GM21576 (cell line): ENCODE data around the gene IL17RB.

Experiments
- ATAC-seq: cut with Tn5 transposase; IDR thresholded peaks from one replicate; pipeline ENCODE4 v1.9.1; 2021; ENCODE audit warnings: mild to moderate bottlenecking, moderate library complexity; ENCODE audit not compliant: unreplicated experiment

IL17RB gene

DNA sequence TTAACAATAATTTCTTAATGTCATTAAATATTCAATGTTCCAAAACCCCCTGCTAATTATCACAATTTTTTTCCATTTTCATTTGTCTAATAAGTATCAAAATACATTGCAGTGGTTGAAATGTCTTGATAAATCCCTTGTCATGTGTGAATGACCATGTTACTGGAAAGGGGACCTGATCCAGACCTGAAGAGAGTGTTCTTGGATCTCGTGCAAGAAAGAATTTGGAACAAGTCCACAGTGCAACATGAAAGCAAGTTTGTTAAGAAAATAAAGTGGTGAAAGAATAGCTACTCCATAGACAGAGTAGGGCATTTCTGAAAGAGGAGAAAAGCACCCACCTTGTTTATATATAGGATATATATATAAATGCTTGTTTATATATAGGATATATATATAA, 55.7 kb downstream of the IL17RB start:
- no peak for ATAC-seq

DNA sequence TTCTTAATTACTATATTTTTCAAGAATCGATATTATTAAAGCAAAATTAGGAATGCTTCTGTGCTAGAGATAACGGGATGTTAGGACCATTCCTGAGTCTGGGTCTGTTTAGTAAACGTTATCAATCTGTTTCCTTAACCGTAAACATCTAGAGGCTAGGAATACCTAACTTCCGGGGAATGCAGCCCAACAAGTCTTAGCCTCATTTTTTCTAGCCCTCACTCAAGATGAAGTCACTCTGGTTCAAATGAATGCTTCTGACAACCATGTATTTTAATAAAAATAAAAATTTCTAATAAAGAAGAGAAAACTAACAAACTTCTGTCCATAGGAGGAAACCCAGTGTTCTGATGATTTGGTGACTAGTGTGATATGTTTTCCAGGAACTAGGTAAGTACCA, 56.3 kb downstream of the IL17RB start:
- no peak for ATAC-seq

DNA sequence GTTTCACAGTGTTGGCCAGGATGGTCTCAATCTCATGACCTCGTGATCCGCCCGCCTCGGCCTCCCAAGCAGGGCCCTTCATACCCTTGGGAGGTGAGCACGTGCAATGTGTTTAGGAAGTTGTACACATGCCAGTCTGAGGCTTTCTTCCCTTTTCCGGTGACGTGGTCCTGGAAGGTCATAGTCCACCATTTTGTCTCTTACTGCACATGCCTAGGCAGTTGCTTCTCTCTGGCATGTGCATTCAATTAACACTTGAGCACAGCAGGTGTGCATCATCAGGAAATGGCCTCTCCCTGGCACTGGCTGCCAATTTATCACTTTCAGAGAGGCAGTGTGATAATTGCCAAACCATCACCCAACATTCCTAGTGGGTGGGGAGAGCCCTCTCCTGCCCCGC, 67.0 kb downstream of the IL17RB start:
- ATAC-seq: no peak
